SJCRH30 (cell line): ENCODE results near the gene ADAP1. TPM values are rescaled to one million over a fixed set of nuclear protein-coding genes. Genes with fewer than 3 reads are reported as not detected.
"Not testable (repeated sequence)": the region's sequence is repeated elsewhere in the genome, so short reads cannot be mapped to it uniquely, and the experiment has no call there.

ENCODE experiments used
- DNase-seq, 2 experiments: peaks; one replicate each; pipeline ENCODE4 v3.0.0-alpha.2; 2015 to 2020
- H3K27ac ChIP-seq: fragments of 250-450 bp; sonication (Bioruptor Pico); 2 replicates; pipeline ENCODE4 v1.5.1; 2020; ENCODE audit warnings: mild to moderate bottlenecking, moderate library complexity
- H3K27me3 ChIP-seq: fragments of 250-450 bp; sonication (Bioruptor Pico); 2 replicates; pipeline ENCODE4 v1.5.1; 2020; ENCODE audit warnings: mild to moderate bottlenecking, moderate library complexity
- H3K36me3 ChIP-seq: fragments of 250-450 bp; sonication (Bioruptor Pico); 2 replicates; pipeline ENCODE4 v1.5.1; 2020; ENCODE audit warnings: mild to moderate bottlenecking, moderate library complexity
- H3K4me1 ChIP-seq: fragments of 250-450 bp; sonication (Bioruptor Pico); 2 replicates; pipeline ENCODE4 v1.5.1; 2020; ENCODE audit warnings: mild to moderate bottlenecking, moderate library complexity
- H3K4me3 ChIP-seq: fragments of 250-450 bp; sonication (Bioruptor Pico); 2 replicates; pipeline ENCODE4 v1.5.1; 2020; ENCODE audit warnings: mild to moderate bottlenecking, moderate library complexity
- H3K9me3 ChIP-seq: fragments of 250-450 bp; sonication (Bioruptor Pico); replicated peaks from 2 replicates; pipeline ENCODE4 v1.5.1; 2020; ENCODE audit warnings: mild to moderate bottlenecking, moderate library complexity
- total RNA-seq: library from RNA; depleted of rRNA; stranded (reverse); fragments of >200 nt; shearing (Covaris generic); gene quantifications from 2 replicates; pipeline ENCODE4 v1.2.3, GENCODE V29; 2014

ADAP1 gene
- total RNA-seq, 1 experiment from 2014 or later = 0.04 TPM

DNA sequence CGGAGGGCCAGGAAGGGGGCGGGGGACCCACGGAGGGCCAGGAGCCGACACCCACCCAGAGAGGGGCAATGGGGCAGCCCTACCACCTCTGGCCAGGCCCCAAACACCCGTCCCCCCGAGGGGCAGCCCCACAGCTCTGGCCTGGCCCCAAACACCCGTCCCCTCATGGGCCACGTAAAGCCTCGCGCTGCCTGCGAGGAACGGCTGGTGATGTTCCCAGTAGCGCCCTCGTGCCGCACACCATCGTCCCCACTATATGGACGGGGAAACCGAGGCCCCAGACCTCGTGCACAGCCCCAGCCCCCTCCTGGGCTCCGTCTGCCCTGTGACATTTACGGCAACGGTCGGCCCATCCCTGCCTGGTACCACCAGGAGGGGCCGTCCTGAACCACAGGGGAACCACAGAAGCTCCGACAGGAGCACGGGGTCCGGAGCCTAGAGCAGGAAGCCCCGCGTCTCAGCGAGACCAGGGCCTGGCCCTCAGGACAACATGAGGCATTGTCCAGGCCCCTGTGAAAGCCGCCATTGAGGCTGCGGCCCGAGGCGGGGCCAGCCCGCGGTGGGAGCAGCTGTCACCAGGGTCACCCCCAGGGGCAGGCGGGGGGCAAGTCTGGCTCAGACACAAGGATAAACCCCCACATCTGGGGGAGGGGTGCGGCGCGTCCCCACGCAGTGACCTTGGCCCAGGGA lies 42.5 kb downstream of the ADAP1 start:
- no peaks in the 10 kb centered on the region for H3K9me3 ChIP-seq
- peaks cover 7% of the 10 kb centered on the region; the same call in 1 of the 2 replicates for H3K27me3 ChIP-seq
- no peak for DNase-seq
- H3K4me1 ChIP-seq = no peaks in the 10 kb centered on the region
- H3K27ac ChIP-seq = no peak overlapping the region
- H3K4me3 ChIP-seq = no peak overlapping the region
- H3K36me3 ChIP-seq = no peaks in the 10 kb centered on the region

DNA sequence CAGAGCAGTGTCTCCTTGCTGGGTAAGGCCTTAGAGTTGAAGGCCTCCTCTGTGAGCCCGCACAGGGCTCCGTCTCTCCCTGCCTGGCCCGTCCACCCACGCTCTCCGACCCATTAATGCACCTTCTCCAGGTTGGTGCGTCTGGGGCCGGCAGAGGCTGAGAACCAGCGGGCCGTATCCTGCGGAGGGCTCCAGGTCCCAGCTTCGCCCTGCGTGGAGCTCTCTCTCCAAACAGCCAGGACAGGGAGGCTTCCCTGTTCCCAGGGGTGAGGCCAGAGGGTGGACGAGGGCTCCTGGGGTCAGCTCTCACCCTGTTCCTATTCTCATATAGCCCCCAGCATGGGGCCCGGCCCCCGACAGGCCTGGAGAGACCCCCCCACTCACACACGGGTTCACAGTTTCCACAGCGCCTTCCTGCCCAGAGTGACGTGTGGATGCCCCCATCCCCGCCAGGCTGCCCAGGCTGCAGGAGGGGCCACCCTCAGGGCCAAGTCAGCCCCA lies 43.5 kb downstream of the ADAP1 start:
- H3K9me3 ChIP-seq = no peaks in the 10 kb centered on the region
- no peak overlapping the region for H3K4me3 ChIP-seq
- no peak for DNase-seq
- 0 out of 2 replicates have a peak, but pooled peaks cover 2% of the 10 kb centered on the region for H3K27me3 ChIP-seq
- no peaks in the 10 kb centered on the region for H3K4me1 ChIP-seq
- no peak overlapping the region for H3K27ac ChIP-seq
- H3K36me3 ChIP-seq = no peaks in the 10 kb centered on the region

DNA sequence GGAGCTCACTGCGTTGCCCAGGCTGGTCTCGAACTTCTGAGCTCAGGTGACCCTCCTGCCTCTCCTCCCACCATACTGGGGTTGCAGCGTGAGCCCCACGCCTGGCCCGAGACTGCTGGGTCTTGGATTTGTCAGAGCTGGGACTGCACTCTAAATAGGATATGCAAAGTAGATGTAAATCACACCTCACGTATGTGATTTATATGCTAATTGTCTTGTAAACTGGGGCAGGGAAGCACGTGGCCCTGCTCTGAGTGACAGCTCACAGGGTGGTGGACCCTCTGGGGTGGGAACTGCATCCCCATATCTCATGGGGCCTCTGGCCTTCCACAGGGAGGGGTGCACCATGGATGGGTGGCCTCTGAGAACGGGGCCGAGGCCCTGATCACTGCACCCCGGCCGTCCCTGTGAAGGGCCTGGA lies 44.0 kb downstream of the ADAP1 start:
- H3K4me1 ChIP-seq = no peaks in the 10 kb centered on the region
- no peak overlapping the region for H3K27ac ChIP-seq
- H3K36me3 ChIP-seq = no peaks in the 10 kb centered on the region
- H3K4me3 ChIP-seq = no peak overlapping the region
- no peak for DNase-seq
- H3K9me3 ChIP-seq = no peaks in the 10 kb centered on the region
- H3K27me3 ChIP-seq = 0 out of 2 replicates have a peak, but pooled peaks cover 2% of the 10 kb centered on the region

DNA sequence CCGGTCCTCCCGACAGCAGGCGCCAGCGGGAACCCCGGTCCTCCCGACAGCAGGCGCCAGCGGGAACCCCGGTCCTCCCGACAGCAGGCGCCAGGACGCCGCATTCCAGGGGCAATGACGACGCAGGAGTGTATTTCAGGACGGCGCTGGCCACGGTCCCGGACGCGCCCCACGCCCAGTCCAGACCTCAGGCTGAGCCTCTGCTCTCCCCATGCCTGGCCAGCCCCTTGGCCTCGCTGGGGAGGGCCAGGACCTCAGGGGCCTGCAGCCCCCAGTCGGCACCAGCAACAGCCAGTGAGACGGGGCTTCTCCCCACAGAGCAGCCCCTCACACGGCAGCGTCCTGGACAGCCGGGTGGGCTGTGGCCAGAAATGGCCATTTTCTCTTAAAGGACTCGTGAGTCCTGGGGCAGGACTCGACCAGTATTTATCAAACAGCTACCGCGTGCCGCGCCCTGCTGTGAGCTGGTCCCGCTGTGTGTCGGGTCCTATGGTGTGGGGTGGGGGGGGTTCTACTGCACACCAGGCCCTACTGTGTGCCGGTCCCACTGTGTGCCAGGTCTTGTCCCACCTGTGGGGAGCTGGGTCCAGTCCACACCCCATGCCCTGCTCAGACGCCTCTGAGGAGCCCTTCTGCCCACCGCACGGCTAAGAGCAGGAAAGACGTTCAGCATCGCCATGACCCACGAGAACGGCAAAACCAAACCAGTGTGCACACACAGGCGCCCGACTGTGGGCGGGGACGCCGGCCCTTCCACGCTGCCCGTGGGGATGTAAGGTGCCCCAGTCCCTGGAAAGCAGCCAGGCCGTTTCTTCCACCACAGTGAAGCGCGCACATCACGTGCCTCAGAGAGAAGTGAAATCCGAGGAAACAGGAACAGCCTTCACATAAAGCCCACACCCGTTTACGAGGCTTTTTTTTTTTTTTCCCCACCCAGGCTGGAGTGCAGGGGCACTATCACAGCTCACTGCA lies 44.8 kb downstream of the ADAP1 start:
- no peak for DNase-seq
- Histone ChIP-seq H3K36me3 (no peaks in the 10 kb centered on the region), H3K27me3 (peaks cover 2% of the 10 kb centered on the region), H3K4me3 (no peak overlapping the region), H3K9me3 (no peaks in the 10 kb centered on the region), H3K27ac (no peak overlapping the region), H3K4me1 (no peaks in the 10 kb centered on the region; the same call in 1 of the 2 replicates)

DNA sequence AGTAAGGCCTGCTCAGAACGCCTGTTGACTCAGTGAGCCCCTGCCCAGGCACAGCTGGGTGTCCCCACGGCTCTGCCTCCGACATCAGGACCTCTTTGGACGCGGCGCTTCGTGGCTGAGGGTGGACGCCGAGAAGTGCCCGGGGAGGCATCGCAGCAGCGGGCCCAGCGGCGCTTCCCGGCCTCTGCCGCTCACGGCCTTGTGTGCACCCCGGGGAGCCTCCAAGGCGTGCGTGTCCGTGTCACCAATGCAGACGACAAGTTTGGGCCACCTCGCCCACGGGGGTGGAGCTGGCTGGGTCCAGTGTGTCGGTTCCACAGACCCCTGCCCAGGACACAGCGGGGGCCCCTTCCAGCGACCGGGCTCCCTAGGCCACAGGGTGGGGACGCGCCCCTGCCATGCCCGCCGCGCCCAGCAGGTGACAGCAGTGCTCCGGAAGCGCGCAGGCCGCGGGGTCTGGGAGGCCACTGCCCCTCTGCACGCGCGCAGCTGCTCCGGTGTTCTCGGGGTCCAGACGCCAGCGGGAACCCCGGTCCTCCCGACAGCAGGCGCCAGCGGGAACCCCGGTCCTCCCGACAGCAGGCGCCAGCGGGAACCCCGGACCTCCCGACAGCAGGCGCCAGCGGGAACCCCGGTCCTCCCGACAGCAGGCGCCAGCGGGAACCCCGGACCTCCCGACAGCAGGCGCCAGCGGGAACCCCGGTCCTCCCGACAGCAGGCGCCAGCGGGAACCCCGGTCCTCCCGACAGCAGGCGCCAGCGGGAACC lies 45.7 kb downstream of the ADAP1 start:
- not testable (repeated sequence) for H3K9me3 ChIP-seq, H3K4me3 ChIP-seq, H3K4me1 ChIP-seq, H3K27ac ChIP-seq, H3K36me3 ChIP-seq
- DNase-seq = peak; percentile 36 to 44
- peaks cover 11% of the 10 kb centered on the region for H3K27me3 ChIP-seq

DNA sequence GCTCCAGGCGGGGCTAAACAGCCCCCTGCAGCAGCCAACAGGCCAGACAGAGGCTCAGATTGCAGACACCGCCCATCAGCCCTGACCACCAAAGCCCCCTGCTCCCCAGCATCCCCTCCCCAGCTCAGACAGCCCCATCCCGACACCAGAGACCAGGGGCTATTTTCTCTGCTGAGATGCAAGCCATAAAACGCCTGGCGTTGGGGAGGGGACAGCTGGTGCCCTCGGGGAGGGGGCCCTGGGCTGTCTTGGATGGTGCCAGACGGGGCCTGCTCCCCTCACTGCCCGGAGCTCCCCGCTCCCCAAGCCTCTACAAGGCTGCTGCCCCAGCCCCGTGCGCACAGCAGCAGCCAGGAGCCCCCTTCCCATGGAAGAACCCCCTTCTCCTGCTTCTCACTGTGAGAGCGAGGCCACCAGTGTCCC lies 46.3 kb downstream of the ADAP1 start:
- H3K27me3 ChIP-seq = peaks cover 11% of the 10 kb centered on the region
- H3K4me3 ChIP-seq = no peak overlapping the region
- DNase-seq = no peak
- H3K36me3 ChIP-seq = no peaks in the 10 kb centered on the region
- no peaks in the 10 kb centered on the region; the same call in 1 of the 2 replicates for H3K4me1 ChIP-seq
- no peaks in the 10 kb centered on the region for H3K9me3 ChIP-seq
- H3K27ac ChIP-seq = no peak overlapping the region

DNA sequence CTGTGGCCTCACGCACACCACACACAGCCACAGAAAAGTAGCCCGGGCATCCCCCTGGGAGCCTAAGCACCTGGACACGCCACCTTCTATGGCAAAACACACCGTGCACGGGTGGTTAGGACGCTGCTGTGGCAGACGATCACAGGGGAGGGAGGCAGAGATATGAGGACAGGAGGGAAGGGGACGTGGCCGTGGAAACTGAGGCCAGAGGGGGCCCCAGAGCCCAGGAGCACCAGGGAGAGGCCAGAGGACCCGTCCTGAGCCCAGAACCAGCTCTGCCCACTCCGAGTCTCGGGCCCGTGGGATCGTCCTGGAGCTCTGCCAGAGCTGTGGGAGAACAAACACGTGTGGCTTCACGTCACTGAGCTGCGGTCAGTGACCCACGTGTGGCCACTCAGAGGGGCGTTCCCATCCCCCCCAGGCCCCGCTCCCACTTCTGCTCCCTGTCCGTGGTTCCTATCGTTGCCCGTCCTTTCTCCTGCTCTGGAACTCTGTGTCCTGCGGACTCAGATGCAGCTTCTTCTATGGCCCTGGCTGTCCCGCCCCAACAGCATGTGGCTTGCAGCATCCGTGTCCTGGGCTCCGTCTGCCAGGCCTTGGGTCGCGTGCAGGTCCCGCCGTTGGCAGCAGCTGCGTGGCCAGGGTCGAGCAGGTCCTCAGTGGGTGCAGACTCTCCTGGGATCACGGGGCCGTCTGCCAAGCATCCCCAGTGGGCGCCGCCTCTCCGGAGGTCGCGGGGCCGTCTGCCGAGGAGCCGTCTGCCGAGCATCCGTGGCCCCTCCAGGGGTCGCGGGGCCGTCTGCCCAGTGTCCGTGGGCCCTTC lies 47.1 kb downstream of the ADAP1 start:
- Histone ChIP-seq H3K27ac (no peak overlapping the region), H3K27me3 (peaks cover 11% of the 10 kb centered on the region), H3K36me3 (no peaks in the 10 kb centered on the region), H3K9me3 (no peaks in the 10 kb centered on the region), H3K4me1 (no peaks in the 10 kb centered on the region; the same call in 1 of the 2 replicates), H3K4me3 (no peak overlapping the region)
- DNase-seq = no peak

DNA sequence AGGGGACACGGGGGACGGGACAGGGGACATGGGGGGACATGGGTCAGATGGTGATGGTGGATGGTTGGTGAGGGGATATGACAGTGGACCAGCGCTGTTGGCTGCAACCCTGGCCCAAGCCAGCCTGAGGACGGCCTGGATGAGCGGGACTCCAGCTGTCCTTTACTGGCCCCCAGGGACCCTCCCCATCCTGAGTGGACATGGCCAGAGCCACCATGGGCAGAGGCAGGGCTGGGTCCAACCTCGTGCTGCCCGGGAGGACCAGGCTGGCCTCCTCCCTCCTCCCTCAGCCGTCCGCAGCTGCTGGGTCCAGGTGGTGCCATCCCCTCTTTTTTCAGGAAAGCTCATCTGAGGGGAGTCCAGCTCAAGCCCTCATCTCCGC lies 47.7 kb downstream of the ADAP1 start:
- Histone ChIP-seq H3K9me3 (no peaks in the 10 kb centered on the region), H3K4me3 (no peak overlapping the region), H3K27ac (no peak overlapping the region), H3K27me3 (peaks cover 11% of the 10 kb centered on the region), H3K36me3 (no peaks in the 10 kb centered on the region), H3K4me1 (no peaks in the 10 kb centered on the region; the same call in 1 of the 2 replicates)
- no peak for DNase-seq

DNA sequence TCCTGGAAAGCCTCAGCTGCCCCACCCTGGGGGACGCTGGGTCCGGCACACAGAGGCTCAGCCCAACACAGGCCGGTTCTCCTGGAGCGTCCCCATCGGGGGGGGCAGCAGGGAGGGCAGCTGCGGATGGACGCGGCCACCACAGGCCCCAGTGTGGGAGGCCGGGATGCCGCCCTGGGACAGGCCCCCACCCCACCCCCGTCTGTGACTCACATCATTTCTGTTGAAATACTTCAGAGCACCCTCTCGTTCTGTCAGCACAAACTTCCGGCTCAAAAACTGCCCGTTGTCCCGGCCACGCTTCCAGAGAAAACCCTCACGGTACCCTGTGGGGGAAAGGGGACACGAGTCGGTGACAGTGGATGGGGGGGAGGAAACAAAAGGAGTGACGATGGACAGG lies 49.6 kb downstream of the ADAP1 start:
- Histone ChIP-seq H3K27ac (no peak overlapping the region), H3K9me3 (no peaks in the 10 kb centered on the region), H3K4me1 (peaks cover 3% of the 10 kb centered on the region; the same call in 1 of the 2 replicates), H3K36me3 (no peaks in the 10 kb centered on the region), H3K4me3 (no peak overlapping the region), H3K27me3 (peaks cover 11% of the 10 kb centered on the region)
- DNase-seq = no peak

DNA sequence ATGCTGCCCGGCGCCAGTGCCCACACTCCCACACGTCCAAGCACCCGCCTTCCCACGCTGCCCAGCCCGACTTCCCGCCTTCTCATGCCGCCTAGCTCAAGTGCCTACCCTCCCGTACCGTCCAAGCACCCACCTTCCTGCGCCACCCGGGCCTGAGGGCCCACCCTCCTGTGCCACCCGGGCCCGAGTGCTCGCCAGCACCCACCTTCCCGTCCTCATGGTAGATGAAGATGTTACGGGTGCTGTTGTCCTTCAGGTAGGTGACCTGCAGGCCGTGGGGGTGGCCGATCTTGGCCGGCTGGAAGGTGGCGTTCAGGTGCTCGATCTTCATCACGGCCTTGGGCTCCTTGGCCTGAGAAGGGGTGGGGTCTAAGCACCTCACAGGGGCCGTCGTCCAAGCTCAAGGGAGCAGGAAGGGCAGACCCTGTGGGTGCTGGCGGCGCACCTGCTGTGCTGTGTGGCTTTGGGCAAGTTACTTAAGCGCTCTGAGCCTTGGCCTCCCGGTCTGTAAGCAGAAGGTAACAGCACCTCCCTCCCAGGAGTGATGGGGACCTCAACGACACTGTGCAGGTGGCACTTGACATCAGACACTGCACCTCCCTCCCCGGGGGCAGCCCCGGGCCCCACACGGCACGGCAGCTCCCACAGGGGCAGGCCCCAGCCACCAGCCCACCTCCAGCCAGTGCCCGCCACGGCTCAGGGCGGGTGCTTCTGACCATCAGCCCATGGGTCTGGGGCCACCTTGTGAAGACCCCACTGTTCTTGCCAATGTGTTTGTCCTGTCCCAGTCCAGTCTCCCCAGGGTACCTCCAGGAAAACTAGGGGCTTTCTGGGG lies 50.3 kb downstream of the ADAP1 start:
- Histone ChIP-seq H3K27me3 (peaks cover 11% of the 10 kb centered on the region), H3K4me1 (peaks cover 3% of the 10 kb centered on the region; the same call in 1 of the 2 replicates), H3K9me3 (no peaks in the 10 kb centered on the region), H3K4me3 (no peak overlapping the region), H3K27ac (no peak overlapping the region), H3K36me3 (no peaks in the 10 kb centered on the region)
- no peak for DNase-seq

DNA sequence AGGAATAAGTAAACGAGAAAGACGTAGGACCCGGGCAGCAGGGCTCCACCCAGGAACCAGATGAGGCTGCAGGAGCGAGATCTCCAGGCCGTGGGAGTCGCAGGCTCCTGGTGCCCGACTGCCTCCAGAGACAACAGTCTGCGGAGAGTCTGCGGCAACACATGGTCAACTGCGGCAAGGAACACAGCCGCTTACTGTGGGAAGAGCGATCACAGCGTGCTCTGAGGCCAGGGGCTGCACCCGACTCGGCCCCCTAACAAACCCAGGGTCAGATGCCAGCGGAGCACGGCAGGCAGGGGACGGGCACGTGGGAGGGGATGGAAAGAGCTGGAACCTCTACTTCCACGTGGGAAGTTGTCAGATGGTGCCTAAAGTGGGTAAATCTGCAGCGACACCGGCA lies 51.5 kb downstream of the ADAP1 start:
- Histone ChIP-seq H3K27me3 (peaks cover 11% of the 10 kb centered on the region), H3K4me3 (no peak overlapping the region), H3K4me1 (peaks cover 3% of the 10 kb centered on the region; the same call in 1 of the 2 replicates), H3K36me3 (no peaks in the 10 kb centered on the region), H3K27ac (no peak overlapping the region), H3K9me3 (no peaks in the 10 kb centered on the region)
- no peak for DNase-seq

DNA sequence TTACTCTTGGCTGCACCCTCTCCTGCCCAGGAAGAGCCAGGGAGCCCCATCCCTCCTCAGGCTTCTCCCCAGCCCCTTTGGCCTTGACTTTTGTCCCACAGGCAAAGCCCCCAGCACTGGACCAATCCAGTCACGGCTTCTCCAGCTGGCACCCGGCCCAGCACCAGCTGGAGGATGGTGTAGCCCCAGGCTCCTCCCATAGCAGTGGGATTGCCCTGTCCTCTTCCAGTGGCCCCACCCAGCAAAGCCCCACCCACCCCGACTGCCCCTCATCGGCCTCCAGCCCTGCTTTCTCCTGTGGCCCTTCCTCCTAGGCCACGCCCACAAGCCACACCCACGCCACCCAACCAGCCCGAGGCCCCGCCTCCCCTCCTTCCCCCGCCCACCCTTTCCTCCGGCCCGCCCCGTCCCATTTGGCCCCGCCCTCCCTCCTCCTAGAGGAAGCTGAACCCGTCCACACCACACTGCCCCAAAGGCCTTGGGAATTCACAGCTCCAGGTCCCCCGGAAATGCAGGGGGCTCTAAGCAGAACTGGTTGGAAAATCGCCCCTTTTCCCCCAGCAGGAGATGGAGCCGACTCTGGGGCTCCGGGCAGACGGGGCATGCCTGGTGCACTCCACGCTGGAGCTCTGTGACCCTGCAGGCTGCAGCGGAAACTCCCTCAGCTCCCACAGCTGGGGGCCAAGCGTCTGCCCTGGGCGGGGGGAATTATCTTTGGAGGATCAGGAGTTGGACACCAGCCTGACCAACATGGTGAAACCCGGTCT lies 52.9 kb downstream of the ADAP1 start:
- peak; percentile 90 to 92 for DNase-seq
- Histone ChIP-seq H3K27ac (no peak overlapping the region), H3K9me3 (no peaks in the 10 kb centered on the region)

More for the DNA sequence above, 52.9 kb downstream of the ADAP1 start:
- Histone ChIP-seq H3K4me3 (no peak overlapping the region), H3K27me3 (peaks cover 11% of the 10 kb centered on the region), H3K4me1 (peaks cover 3% of the 10 kb centered on the region; the same call in 1 of the 2 replicates), H3K36me3 (no peaks in the 10 kb centered on the region)
